CD14-positive monocyte (primary cell): Measurements from ENCODE around the gene NEFH. TPM values are rescaled to one million over a fixed set of nuclear protein-coding genes. Genes with fewer than 3 reads are reported as not detected.

Experiments used
- DNase-seq, 3 donors: peaks; one replicate each; pipeline ENCODE4 v3.0.0-alpha.2; 2011 to 2022
- H2AFZ ChIP-seq: 2 replicates; pipeline ENCODE4 v1.6.0; 2012; ENCODE audit warnings: mild to moderate bottlenecking, low read depth, low read length, inconsistent platforms; ENCODE audit not compliant: insufficient read depth, poor library complexity, severe bottlenecking
- H3K27ac ChIP-seq, 2 donors: 1 replicate in 1 of 2; 2 replicates in 1 of 2; pipeline ENCODE4 v1.5.1; 2012 to 2013; ENCODE audit warnings: low read length in 2 of 2, control low read depth in 1 of 2, inconsistent platforms in 1 of 2, low read depth in 1 of 2, mild to moderate bottlenecking in 1 of 2
- H3K27me3 ChIP-seq, 2 donors: one replicate each; pipeline versions ENCODE4 v1.6.0 to v1.6.1; 2011 to 2013; ENCODE audit warnings: low read length in 2 of 2; ENCODE audit not compliant: control insufficient read depth in 2 of 2, insufficient read depth in 2 of 2
- H3K36me3 ChIP-seq, 2 donors: replicated peaks in 1 of 2; 1 replicate in 1 of 2; 2 replicates in 1 of 2; pipeline versions ENCODE4 v1.5.1 to v1.6.1; 2012 to 2013; ENCODE audit warnings: low read length in 2 of 2, control low read depth in 1 of 2, inconsistent platforms in 1 of 2, mild to moderate bottlenecking in 1 of 2; ENCODE audit not compliant: insufficient read depth in 2 of 2, control insufficient read depth in 1 of 2
- H3K4me1 ChIP-seq, 2 donors: 1 replicate in 1 of 2; 2 replicates in 1 of 2; pipeline versions ENCODE4 v1.5.1 to v1.6.1; 2012 to 2013; ENCODE audit warnings: low read length in 2 of 2, control low read depth in 1 of 2, inconsistent platforms in 1 of 2, mild to moderate bottlenecking in 1 of 2, moderate library complexity in 1 of 2; ENCODE audit not compliant: insufficient read depth in 2 of 2, control insufficient read depth in 1 of 2
- H3K4me2 ChIP-seq: replicated peaks from 2 replicates; pipeline ENCODE3; 2012; ENCODE audit warnings: low read length, moderate library complexity, mild to moderate bottlenecking; ENCODE audit not compliant: poor library complexity, severe bottlenecking; ENCODE audit errors: extremely low read depth
- H3K4me3 ChIP-seq, 3 experiments: fragments of 200-600 bp in 1 of 3; sonication (generic) in 1 of 3; replicated peaks in 1 of 3; 1 replicate in 2 of 3; 2 replicates in 1 of 3; pipeline ENCODE4 v1.5.1; 2011 to 2013; ENCODE audit warnings: low read length in 3 of 3, mild to moderate bottlenecking in 3 of 3, control low read depth in 2 of 3, low read depth in 2 of 3, inconsistent platforms in 1 of 3, moderate library complexity in 1 of 3
- H3K79me2 ChIP-seq: 2 replicates; pipeline ENCODE4 v1.6.0; 2012; ENCODE audit warnings: mild to moderate bottlenecking, control low read depth, inconsistent platforms, low read length, moderate library complexity; ENCODE audit not compliant: insufficient read depth
- H3K9ac ChIP-seq: 2 replicates; pipeline ENCODE4 v1.6.0; 2017; ENCODE audit warnings: low read length, mild to moderate bottlenecking; ENCODE audit not compliant: insufficient read depth, poor library complexity, severe bottlenecking
- H3K9me3 ChIP-seq, 2 donors: replicated peaks in 1 of 2; 1 replicate in 1 of 2; 2 replicates in 1 of 2; pipeline versions ENCODE4 v1.5.1 to v1.6.1; 2012 to 2013; ENCODE audit warnings: low read length in 2 of 2, control low read depth in 1 of 2; ENCODE audit not compliant: control insufficient read depth in 1 of 2, insufficient read depth in 1 of 2
- H4K20me1 ChIP-seq: 2 replicates; pipeline ENCODE4 v1.6.0; 2012; ENCODE audit warnings: mild to moderate bottlenecking, low read length, control low read depth, moderate library complexity; ENCODE audit not compliant: insufficient read depth
- H3K27ac Mint-ChIP-seq, 7 donors: one replicate each; pipeline ENCODE4 v1.8.0; 2020; ENCODE audit warnings: mild to moderate bottlenecking in 7 of 7, mixed read lengths in 7 of 7, moderate library complexity in 6 of 7, inconsistent platforms in 2 of 7
- H3K27me3 Mint-ChIP-seq, 3 donors: one replicate each; pipeline ENCODE4 v1.8.0; 2021 to 2022; ENCODE audit warnings: low read depth in 3 of 3, mild to moderate bottlenecking in 3 of 3, mixed read lengths in 3 of 3, moderate library complexity in 3 of 3, inconsistent platforms in 1 of 3
- H3K36me3 Mint-ChIP-seq, 2 donors: one replicate each; pipeline ENCODE4 v1.8.0; 2020; ENCODE audit warnings: mixed read lengths in 2 of 2, inconsistent platforms in 1 of 2, mild to moderate bottlenecking in 1 of 2
- H3K4me1 Mint-ChIP-seq: one replicate; pipeline ENCODE4 v1.8.0; 2020; ENCODE audit warnings: mild to moderate bottlenecking, mixed read lengths
- H3K4me3 Mint-ChIP-seq, 2 donors: one replicate each; pipeline ENCODE4 v1.8.0; 2020; ENCODE audit warnings: mild to moderate bottlenecking in 2 of 2, mixed read lengths in 2 of 2, moderate library complexity in 1 of 2
- H3K9me3 Mint-ChIP-seq, 7 donors: one replicate each; pipeline ENCODE4 v1.8.0; 2020 to 2022; ENCODE audit warnings: mixed read lengths in 7 of 7, mild to moderate bottlenecking in 6 of 7, moderate library complexity in 6 of 7, inconsistent platforms in 2 of 7
- WGBS: methylation state at CpG from one replicate; pipeline ENCODE4 v1.1.5; 2013; ENCODE audit warnings: missing lambda C conversion rate; ENCODE audit not compliant: insufficient coverage; 5-methylcytosine and 5-hydroxymethylcytosine counted together
- intact Hi-C, 2 donors: fragments of 100-400 bp; cut with micrococcal nuclease; formaldehyde crosslinking; loops; one replicate each; pipeline versions ENCODE4 v1.15.0 to v1.15.1; 2023
- polyA plus RNA-seq, 3 donors: library from polyadenylated mRNA; depleted of rRNA in 1 of 3; unstranded in 2 of 3; stranded (reverse) in 1 of 3; fragments of 300-500 nt in 2 of 3; fragments of >200 nt in 1 of 3; fragmentation: Illumina TruSeq in 2 of 3; gene quantifications; 1 replicate in 2 of 3; 2 replicates in 1 of 3; pipeline ENCODE4 v1.2.3, GENCODE V29; 2012 to 2021
- TF ChIP-seq, protein P1 (sequence below): fragments of 200-600 bp; IDR thresholded peaks from one replicate; pipeline ENCODE4 v1.8.0; 2022; ENCODE audit warnings: antibody characterized with exemption, mild to moderate bottlenecking

Gene NEFH
- polyA plus RNA-seq, 3 donors, result 0.20 to 1.2 (median 0.74) TPM

DNA sequence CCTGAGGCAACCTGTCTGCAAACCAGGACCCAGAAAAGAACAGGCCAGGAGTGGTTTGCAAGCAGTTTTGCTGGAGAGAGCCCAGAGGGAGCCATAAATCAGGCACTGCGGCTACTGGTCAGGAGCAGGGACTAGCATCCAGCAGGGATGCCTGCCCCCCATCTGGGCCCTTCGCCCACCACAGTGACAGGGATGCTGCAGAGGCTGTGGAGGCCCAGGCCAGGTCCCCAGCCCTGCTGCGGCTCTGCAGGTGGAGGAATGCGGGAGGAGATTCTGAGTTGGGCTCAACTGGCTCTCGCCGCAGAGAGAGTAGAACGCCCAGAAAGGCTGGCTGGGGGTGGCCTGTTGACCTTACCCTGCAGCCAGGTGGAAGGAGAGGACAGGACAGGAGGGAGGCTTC, 16.4 kb upstream of the NEFH start:
- Histone ChIP-seq H3K27me3 (no peaks in the 10 kb centered on the region), H3K9me3 (no peaks in the 10 kb centered on the region), H3K4me2 (no peak overlapping the region), H3K4me3 (no peak overlapping the region), H3K36me3 (no peaks in the 10 kb centered on the region), H3K27ac (no peak overlapping the region), H2AFZ (no peak overlapping the region), H3K79me2 (no peaks in the 10 kb centered on the region), H3K4me1 (no peaks in the 10 kb centered on the region), H4K20me1 (no peaks in the 10 kb centered on the region), H3K9ac (no peak overlapping the region)
- no peak overlapping the region for H3K27ac Mint-ChIP-seq
- TF ChIP-seq, protein P1, sequence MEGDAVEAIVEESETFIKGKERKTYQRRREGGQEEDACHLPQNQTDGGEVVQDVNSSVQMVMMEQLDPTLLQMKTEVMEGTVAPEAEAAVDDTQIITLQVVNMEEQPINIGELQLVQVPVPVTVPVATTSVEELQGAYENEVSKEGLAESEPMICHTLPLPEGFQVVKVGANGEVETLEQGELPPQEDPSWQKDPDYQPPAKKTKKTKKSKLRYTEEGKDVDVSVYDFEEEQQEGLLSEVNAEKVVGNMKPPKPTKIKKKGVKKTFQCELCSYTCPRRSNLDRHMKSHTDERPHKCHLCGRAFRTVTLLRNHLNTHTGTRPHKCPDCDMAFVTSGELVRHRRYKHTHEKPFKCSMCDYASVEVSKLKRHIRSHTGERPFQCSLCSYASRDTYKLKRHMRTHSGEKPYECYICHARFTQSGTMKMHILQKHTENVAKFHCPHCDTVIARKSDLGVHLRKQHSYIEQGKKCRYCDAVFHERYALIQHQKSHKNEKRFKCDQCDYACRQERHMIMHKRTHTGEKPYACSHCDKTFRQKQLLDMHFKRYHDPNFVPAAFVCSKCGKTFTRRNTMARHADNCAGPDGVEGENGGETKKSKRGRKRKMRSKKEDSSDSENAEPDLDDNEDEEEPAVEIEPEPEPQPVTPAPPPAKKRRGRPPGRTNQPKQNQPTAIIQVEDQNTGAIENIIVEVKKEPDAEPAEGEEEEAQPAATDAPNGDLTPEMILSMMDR, result no peak
- H3K27me3 Mint-ChIP-seq, result peaks cover 0 to 12% (median 6%) of the 10 kb centered on the region in 3 donors
- peaks cover under 1% of the 10 kb centered on the region for H3K4me1 Mint-ChIP-seq
- peaks cover 0 to 2% (median 0%) of the 10 kb centered on the region in 7 donors for H3K9me3 Mint-ChIP-seq
- H3K36me3 Mint-ChIP-seq, result no peaks in the 10 kb centered on the region
- WGBS, result 96% methylated on average over 6 of the region's 7 CpGs
- intact Hi-C loops, result no loop called here
- no peak for DNase-seq
- no peak overlapping the region for H3K4me3 Mint-ChIP-seq

DNA sequence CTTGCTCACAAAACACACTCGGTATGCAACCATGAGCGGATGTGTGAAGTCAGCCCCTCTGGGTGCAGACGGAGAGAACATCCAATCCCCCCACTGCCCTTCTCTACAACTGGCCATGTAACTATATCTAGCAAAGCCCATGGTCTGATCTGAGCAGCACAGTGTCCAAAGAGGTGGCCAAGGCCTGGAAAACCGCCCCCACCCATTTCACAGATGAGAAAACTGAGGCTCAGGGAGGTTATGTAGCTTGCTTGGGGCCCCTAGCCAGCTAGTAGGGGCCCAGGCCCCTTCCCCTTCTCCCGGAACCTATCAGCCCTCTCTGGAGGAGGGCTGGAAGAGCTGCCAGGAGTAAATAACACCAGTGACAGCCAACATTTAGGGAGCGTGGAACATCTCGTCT, 15.4 kb upstream of the NEFH start:
- Mint-ChIP-seq H3K27me3 (peaks cover 5 to 15% (median 7%) of the 10 kb centered on the region in 3 donors), H3K27ac (peak overlapping the region in 1 of 7 donors; percentile 18), H3K9me3 (peaks cover 0 to 2% (median 0%) of the 10 kb centered on the region in 7 donors), H3K4me3 (no peak overlapping the region), H3K36me3 (peaks cover 0 to 2% of the 10 kb centered on the region in 2 donors), H3K4me1 (no peaks in the 10 kb centered on the region)
- DNase-seq, result no peak
- no peak overlapping the region for H3K9ac ChIP-seq
- H3K9me3 ChIP-seq, result no peaks in the 10 kb centered on the region
- intact Hi-C loops, result no loop called here
- H3K4me1 ChIP-seq, result no peaks in the 10 kb centered on the region
- H2AFZ ChIP-seq, result no peak overlapping the region
- no peak overlapping the region for H3K4me3 ChIP-seq
- no peak overlapping the region for H3K27ac ChIP-seq
- WGBS, result 93% methylated on average over 4 of the region's 7 CpGs
- H4K20me1 ChIP-seq, result no peaks in the 10 kb centered on the region
- no peak overlapping the region for H3K4me2 ChIP-seq
- no peaks in the 10 kb centered on the region for H3K79me2 ChIP-seq
- no peaks in the 10 kb centered on the region for H3K27me3 ChIP-seq
- TF ChIP-seq, protein P1, result no peak
- H3K36me3 ChIP-seq, result no peaks in the 10 kb centered on the region
